T follicular helper cell (primary cell): ENCODE measurements around the gene GRK5.
"Not testable (repeated sequence)": the region's sequence is repeated elsewhere in the genome, so short reads cannot be mapped to it uniquely, and the experiment has no call there.

Experiments
- DNase-seq: peaks from one replicate; pipeline ENCODE4 v3.0.0-alpha.2; 2020; ENCODE audit warnings: low read depth

GRK5 gene

DNA sequence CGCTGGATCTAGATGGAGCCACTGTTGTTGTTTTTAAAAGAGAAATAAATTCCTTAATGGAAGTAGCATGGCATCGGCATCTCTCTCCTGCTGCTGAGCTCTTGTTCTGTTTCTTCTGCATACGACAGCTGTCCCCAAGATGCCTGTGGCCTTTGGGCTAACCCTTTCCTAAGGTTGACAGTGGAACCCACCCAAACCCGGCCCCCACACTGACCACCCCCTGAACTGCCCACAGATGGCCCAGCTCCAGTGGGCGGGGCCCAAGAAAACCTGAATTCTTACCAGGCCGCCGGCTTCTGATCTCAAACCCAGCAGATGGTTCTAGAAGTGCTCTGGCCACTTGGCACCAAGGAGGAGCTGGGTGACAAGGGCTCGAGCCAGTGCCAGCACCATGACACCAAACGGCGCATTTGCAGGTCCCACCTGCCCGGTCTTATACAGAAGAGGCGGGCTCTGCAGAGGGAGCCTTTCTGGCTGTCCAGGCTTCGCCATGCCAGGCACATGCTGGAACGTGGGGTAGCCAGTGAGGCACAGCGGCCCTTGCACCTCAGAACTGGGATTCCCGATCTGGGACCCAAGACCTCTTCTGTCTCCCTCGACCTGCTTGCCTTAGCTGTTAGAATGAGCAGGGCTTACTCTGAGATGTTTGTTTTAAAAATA is 252.4 kb downstream of the GRK5 start:
- no peak for DNase-seq

GRCh38 chr10:119460369-119461195 is 253.2 kb downstream of the GRK5 start:
- DNase-seq = no peak

DNA sequence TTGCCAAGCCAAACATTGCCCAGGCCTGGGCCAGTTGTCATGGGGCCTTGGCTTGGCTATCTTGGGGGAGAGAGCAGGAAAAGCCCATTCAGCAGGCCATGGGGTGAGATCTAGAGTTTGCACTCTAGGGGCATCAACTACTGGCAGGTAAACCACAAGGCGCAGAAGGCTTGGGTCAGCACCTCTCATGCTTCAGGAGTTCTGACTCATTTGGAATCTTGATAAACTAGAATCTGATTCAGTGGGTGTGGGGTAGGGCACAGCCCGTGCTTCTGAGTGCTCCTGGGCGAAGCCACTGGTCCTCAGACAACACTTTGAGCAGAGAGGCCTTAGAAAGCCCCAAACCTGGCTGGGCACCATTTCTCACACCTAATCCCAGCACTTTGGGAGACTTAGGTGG is 254.0 kb downstream of the GRK5 start:
- DNase-seq = no peak

DNA sequence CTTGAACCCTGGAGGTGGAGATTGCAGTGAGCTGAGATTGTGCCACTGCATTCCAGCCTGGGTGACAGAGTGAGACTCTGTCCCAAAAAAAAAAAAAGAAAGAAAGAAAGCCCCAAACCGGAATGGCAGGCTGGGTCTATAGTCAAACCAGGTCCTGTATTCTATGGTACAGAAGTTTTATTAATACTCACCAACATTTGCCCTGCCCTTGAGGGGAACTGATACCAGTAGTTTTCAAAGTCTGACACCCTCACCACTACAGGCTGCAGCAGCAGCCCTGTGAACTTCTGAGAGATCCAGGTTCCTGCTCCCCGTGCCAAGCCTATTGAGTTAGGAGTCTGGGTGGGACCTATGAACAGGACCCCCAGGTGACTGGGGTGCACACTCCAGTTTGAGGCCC is 254.6 kb downstream of the GRK5 start:
- DNase-seq = no peak

DNA sequence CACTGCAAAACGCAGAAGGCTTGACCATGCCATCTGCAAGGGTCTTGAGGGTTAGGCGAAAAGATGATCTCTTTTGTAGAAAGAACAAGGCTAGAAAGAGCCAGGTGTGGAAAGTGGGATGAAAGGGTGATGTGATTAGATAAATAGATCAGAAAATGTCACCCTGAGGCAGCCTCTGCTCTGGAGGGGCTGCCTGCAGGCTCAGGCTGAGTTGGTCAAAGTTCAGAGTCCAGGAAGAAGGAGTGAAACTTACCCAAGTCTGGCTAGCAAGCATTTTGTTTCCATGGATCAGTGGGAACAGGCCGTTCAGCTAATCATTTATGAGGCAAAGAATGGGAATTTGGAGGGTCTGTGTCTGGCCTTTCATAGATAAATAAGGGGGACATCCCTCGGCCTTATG is 255.4 kb downstream of the GRK5 start:
- DNase-seq = no peak

DNA sequence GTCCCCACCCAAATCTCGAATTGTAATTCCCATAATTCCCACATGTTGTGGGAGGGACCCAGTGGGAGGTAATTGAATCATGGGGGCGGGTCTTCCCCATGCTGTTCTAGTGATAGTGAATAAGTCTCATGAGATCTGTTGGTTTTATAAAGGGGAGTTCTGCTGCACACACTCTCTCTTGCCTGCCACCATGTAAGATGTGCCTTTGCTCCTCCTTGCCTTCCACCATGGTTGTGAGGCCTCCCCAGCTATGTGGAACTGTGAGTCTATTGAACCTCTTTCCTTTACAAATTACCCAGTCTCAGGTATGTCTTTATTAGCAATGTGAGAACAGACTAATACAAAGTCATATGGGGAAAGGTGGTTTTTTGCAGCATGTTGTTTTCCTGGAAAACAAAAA is 255.8 kb downstream of the GRK5 start:
- DNase-seq = not testable (repeated sequence)

DNA sequence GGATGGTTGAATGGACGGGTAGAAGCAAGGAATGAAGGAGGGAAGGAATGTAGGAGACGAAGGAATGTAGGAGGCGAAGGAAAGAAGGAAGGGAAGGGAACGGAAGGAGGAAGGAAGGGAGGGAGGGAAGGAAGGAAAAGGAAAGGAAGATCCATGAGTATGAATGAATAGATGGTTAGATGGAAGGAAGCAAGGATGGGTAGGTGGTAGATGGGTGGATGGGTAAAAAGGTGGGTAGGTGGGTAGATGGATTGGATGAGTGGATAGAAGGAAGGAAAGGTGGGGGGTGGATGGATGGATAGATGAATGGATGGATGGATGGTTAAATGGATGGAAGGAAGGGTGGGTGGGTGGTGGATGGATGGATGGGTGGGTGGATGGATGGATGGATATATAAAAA is 257.7 kb downstream of the GRK5 start:
- DNase-seq = no peak

GRCh38 chr10:119466076-119466475 is 258.7 kb downstream of the GRK5 start:
- DNase-seq = no peak

DNA sequence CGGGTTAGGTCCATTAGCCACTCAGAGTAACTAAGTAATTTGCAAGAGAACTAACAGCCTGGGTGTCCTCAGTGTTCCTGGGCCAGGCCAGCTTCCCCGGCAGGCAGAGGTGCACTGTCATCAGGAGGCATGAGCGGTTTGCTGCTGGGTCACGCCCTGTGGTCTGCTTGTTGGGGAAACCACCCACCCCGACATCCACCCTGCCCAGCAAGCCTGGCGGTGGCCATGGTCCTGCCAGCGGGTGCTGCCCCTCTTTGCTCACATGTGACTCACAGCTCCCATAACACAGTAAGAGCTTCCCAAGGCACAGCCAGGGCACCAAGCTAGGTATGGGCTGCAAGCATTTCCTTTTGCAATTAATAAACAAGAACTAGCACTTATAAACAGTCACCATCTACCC is 259.3 kb downstream of the GRK5 start:
- DNase-seq = no peak

DNA sequence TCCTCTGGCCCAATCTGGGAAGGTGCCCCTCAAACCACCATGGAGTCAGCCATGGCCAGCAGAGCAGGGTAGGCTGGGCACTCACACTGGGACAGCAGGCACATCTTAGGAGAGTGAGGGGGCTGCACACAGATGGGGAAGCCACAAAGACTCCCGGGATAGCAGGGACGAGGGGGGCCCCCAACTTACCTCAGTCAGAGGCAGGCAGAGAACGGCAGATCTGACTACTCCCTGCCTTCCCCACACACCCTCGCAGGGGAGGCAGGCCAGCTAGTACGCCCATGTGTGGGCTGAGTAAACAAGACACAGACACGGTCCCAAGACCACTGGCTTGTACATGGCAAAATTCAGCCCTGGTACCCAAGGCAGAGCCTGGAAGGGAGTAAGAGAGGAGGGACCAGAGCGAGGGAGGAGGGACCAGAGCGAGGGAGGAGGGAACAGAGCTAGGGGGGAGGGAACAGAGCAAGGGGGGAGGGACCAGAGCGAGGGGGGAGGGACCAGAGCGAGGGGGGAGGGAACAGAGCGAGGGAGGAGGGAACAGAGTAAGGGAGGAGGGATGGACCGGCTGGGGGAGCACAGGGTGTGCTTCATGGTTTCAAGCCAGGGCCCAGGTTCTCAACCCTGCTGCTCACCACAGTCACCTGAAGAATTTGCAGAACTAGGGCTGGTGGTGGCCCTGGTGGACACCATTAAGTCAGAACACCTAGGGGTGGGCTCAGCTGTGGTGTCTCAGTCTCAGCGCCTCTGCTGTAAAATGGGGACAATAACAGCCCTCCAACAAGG is 261.4 kb downstream of the GRK5 start:
- DNase-seq = no peak

DNA sequence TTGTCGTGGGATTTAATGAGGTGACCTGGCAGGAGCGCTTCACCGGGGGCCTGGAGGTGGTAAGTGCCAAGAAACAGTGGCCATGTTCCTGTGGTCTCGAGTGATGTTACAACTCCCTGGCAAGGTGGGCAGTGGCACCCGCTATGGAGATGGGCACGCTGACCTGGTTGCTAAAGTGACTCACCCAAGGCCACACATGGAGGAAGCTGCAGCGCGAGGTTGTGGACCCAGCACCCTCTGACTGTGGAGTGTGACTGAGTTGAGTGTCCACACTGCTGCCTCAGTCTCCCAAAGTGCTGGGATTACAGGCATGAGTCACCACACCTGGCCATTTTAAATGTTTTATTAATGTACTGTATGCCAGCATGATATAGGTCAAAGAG is 261.9 kb downstream of the GRK5 start:
- no peak for DNase-seq

DNA sequence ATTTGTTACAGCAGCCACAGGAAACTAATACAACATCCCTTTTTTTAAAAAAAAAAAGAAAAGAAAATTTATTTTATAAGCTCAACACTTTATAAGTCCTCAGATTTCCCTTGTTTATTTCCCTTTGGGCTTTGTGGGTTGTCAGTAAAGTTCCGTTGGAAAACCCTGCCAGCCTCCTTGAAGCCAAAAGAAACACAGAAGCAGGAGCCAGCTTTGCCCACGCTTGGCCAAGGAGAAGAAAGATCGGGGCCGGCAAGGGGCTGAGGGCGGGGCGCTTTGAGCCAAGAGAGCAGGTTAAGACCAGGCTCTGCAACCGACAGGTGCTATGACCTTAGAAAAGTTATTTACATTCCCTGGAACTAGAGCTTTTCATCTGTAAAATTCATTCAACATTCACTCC is 262.5 kb downstream of the GRK5 start:
- DNase-seq = no peak

DNA sequence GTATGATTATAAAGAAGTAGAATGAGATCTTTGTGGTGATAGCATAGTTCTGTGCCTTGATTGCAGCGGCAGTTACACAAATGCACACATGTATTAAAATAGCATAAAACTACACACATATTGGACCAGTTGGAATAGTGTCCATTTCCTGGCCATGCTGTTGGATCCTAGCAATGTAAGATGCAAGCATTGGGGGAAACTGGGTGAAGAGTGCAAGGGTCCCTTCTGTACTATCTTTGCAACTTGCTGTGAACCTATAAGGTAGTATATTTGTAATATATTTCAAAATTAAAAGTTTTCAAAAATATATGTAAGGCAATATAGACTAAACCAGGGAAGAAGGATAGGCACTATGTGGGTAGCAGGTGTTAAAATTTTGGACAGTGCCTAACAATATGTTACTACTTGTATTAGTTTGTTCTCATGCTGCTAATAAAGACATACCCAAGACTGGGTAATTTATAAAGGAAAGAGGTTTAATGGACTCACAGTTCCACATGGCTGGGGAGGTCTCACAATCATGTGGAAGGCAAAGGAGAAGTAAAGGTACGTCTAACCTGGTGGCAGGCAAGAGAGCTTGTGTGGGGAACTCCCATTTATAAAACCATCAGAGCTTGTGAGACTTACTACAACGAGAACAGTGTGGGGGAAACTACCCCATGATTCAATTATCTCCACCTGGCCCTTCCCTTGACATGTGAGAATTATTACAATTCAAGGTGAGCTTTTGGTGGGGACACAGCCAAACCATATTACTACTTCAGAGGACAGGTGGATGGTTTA is 263.7 kb downstream of the GRK5 start:
- DNase-seq = no peak

DNA sequence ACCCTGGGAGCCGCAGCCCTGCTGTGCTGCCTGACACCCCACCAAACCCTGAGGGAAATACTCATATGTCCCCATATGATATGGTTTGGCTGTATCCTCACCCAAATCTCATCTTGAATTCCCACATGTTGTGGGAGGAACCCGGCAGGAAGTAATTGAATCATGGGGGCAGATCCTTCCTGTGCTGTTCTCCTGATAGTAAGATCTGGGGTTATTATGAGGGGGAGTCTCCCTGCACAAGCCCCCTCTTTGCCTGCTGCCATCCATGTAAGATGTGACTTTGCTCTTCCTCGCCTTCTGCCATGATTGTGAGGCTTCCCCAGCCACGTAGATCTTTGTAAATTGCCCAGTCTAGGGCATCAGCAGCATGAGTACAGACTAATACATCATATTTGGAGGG is 266.4 kb downstream of the GRK5 start:
- no peak for DNase-seq

- no peak for DNase-seq
These were observed 267.2 kb downstream of the GRK5 start for GRCh38 chr10:119474606-119475005.

DNA sequence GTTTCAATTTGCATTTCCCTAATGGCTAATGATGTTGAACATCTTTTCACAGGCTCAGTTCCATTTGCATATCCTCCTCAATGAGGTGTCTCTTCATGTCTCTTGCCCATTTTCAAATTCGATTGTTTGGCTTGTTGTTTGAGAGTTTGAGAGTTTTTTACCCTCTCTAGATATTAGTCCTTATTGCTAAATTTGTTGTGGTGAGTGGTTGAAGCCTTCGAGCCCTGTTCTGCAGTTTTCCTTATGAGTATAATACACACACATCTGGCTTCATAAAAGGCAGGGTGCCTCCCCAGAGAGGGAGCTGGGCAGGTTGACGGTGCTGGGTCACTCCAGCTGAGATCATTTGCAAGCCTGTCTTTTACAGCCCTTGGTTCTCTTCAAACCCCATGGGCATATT is 270.1 kb downstream of the GRK5 start:
- DNase-seq = no peak

GRCh38 chr10:119478111-119478802 is 270.9 kb downstream of the GRK5 start:
- DNase-seq = no peak

DNA sequence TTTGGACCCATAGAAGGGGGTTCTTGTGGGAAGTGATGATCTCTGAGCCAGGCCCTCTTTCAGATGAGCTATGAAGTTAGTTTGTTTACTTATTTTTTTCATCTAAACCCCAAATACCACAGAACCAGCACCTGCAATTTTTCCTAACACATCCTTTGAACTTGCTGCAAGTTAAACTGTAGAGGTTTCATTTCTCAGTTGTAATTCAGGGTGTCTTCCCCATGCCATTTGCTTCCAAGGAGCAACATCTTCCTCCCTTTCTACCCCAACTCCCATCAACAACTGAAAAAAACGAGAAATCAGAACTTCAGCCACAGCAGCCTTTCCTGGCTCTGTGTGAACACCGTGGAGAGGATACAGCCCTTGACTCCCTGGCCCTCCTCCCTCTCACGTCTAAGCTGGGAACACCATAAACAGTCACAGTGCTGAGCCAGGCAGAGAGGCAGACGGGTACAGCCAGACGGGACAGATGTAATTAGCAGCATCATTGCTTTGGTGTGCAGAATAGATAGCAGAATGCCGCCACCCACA is 271.5 kb downstream of the GRK5 start:
- no peak for DNase-seq

- no peak for DNase-seq
These were observed 272.2 kb downstream of the GRK5 start for GRCh38 chr10:119479532-119479931.

GRCh38 chr10:119480667-119481066 is 273.3 kb downstream of the GRK5 start:
- no peak for DNase-seq

- no peak for DNase-seq
These were observed 274.5 kb downstream of the GRK5 start for GRCh38 chr10:119481781-119482426.
